GM10248 (cell line): ENCODE measurements around the gene DYRK1A.

Source experiments
- CTCF ChIA-PET: fragments of 300-600 bp; sonication (Branson Sonifier 250); formaldehyde crosslinking; extraction: SDS; loops from one replicate; lab custom pipeline; 2021; ENCODE audit warnings: antibody characterized with exemption; lab: Yijun Ruan, JAX
- POLR2A ChIA-PET: fragments of 350-650 bp; sonication (Branson Sonifier 250); formaldehyde crosslinking; extraction: SDS; loops from one replicate; lab custom pipeline; 2020; ENCODE audit warnings: antibody characterized with exemption; lab: Yijun Ruan, JAX
- DNase-seq: peaks from one replicate; pipeline ENCODE4 v3.0.0; 2012; ENCODE audit errors: extremely low spot score
- CTCF ChIP-seq: IDR thresholded peaks from 2 replicates; pipeline ENCODE4 v1.5.1; 2012; ENCODE audit warnings: mild to moderate bottlenecking, low read depth; ENCODE audit errors: extremely low read depth, missing control alignments, control extremely low read depth

Gene DYRK1A

GRCh38 chr21:37568415-37568814 is 201.8 kb downstream of the DYRK1A start:
- ChIA-PET CTCF (interaction anchor here (0.9 to 1.4 kb wide), 3 partner anchors 9 to 14 kb away, joined by 3 to 6 read pairs (median 4); no protein-coding TSS in a partner anchor), POLR2A (no interaction called here)
- DNase-seq, result no peak
- no peak for TF ChIP-seq CTCF

GRCh38 chr21:37568916-37569315 is 202.3 kb downstream of the DYRK1A start:
- CTCF ChIA-PET, result interaction anchor here (1.3 to 1.7 kb wide), 4 partner anchors 11 to 559 kb away, joined by 3 to 6 read pairs (median 4); no protein-coding TSS in a partner anchor
- POLR2A ChIA-PET, result no interaction called here
- no peak for TF ChIP-seq CTCF
- no peak for DNase-seq

GRCh38 chr21:37571442-37571841 is 204.9 kb downstream of the DYRK1A start:
- ChIA-PET POLR2A (no interaction called here), CTCF (interaction anchor here (1.1 kb wide), 1 partner anchor 35 kb away, joined by 3 read pairs; no protein-coding TSS in a partner anchor)

DNA sequence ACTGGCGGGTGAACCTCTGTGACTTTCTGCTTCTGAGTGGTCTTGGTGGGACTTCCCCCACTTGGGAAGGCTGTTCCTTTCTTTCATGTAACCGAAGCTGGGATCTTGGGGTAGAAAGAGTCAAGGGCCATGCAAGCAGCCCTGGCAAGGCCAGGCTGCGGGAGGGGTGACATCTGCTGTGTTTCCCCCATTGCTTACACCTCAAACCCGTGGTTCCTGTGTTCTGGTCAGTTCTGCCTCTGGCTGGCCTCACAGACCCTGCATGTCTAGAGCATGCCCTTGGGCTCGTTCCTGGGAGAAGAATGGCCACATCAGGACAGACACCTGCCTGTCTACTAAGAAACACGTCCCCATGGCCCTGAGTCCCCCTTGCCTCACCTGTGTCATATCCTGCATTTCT is 207.7 kb downstream of the DYRK1A start:
- CTCF ChIA-PET, result interaction anchor here (1.1 to 2.5 kb wide), 3 partner anchors 10 kb away, joined by 4 to 8 read pairs (median 5); no protein-coding TSS in a partner anchor
- DNase-seq, result no peak
- TF ChIP-seq CTCF, result no peak
- POLR2A ChIA-PET, result no interaction called here

More at GRCh38 chr21:37571442-37571841, 204.9 kb downstream of the DYRK1A start:
- no peak for DNase-seq
- TF ChIP-seq CTCF, result no peak

DNA sequence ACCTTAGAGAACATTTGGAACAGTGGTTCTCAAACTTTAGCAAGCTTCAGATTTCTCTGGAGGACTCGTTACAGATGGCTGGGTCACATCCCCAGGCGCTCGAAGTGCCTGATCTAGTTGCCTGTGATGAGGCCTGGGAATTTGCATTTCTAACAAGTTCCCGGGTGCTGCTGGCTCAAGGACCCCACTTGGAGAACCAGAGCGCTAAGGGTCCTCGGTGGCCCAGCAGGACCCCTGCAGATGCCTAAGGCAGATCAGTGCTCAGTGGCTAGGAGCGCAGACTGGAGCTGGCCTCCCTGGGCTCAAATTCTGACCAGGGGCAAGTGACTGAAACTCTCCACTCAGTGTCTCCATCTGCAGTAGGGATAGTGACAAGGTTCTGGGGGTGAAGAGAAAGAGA is 208.2 kb downstream of the DYRK1A start:
- DNase-seq, result no peak
- ChIA-PET CTCF (interaction anchor here (1.1 to 2.5 kb wide), 2 partner anchors 9 to 11 kb away, joined by 4 to 8 read pairs; no protein-coding TSS in a partner anchor), POLR2A (no interaction called here)
- no peak for TF ChIP-seq CTCF

DNA sequence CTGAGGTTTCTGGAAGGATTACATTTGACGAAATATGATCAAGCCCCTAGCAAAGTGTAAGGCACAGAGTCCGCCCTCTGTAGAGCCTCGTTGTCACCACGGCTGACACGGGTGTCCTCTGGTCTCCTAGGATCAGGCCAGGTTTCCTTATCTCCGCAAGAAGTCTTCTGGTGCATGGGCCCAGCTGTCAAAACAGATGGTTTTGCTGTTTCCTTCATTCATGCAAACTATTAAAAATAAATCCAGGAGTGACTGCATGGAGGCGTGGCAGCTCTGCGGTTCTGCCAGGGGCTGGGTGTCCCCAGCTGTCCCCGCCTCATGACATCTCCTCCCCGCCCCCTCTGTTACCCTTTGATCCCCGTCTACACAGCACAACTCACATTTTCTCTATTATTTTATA is 209.0 kb downstream of the DYRK1A start:
- CTCF ChIA-PET, result interaction anchor here (1.1 to 2.5 kb wide), 2 partner anchors 8 to 12 kb away, joined by 4 to 8 read pairs; no protein-coding TSS in a partner anchor
- DNase-seq, result no peak
- POLR2A ChIA-PET, result no interaction called here
- no peak for TF ChIP-seq CTCF
